Subcutaneous preadipocyte (primary cell): ENCODE results near the gene PFDN5. TPM values are rescaled to one million over a fixed set of nuclear protein-coding genes. Genes with fewer than 3 reads are reported as not detected.

Experiments used
- total RNA-seq: library from RNA; depleted of rRNA; stranded (reverse); fragments of >200 nt; gene quantifications from 2 replicates; pipeline ENCODE4 v1.2.3, GENCODE V29; 2012

Gene PFDN5
- 175 and 338 TPM in 2 replicates for total RNA-seq

DNA sequence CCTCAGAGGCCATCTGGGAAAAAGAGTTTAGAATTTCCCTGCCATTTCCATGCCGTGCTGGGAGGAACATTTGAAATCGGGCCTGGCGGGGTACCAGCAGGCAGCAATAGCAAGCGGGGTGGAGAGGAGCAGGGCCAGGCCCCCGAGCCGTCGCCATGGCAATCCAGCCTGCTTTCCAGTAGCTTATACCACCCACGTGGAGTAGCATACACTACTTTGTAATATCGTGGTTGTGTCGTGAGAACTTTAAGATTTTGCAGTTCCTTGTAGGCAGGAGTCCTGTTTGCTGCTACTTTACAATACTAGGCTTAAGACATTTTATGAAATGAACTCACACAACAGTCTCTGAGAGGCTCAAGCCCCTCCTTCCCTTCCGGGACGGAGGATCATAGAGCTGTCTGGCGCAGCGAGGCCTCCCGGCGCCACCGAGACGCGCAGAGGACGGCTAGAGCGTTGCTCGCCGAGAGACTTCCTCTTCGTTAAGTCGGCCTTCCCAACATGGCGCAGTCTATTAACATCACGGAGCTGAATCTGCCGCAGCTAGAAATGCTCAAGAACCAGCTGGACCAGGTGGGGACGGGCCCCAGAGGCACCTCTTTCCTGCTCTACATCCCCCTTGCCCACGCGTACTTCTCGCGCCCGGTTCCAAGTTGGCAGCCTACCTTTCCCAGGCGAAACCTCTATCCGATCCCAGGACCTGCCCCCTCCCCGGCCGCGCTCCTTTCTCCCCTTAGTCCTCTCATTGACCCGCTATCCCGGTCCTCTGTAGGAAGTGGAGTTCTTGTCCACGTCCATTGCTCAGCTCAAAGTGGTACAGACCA, at the start of gene PFDN5:
TSS of gene PFDN5 (plus strand) at position 473 of the 821 bp plus-strand sequence. CDS start at position 499, 26 bp downstream.

DNA sequence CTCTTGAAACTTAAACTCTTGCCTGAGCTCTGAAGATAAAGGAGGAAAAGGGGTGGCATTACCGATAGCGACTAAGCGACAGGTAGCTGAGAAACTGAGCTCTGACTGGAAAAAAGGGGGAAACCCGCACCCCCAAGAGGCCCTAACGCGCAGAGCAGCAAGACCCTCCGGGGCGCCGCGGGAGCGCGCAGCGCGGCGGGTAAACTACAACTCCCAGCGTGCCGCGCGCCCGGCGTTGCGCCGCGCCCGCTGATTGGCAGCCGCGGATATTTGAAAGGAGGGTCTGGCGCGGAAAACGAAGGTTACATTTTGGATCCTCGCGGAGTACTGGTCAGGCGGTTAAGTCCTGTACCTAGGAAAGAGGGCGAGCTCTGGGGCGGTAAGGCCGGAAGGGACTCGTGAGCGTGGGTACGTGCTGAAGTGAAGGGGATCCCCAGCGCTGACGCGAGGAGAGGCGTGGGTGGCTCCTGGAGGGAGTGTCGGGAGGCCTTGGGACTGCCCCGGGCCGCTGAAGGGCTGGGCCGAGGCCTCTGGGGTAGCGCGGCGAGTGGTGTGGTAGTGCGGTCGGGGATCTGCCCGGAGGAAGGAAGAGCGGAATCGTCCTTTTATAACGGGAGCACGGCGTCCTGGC, 27.2 kb upstream of the PFDN5 start, which contains the start of gene ESPL1:
TSS of gene ESPL1 (plus strand) at position 301 of the 631 bp plus-strand sequence. CDS start 468 bp downstream, outside the sequence.

DNA sequence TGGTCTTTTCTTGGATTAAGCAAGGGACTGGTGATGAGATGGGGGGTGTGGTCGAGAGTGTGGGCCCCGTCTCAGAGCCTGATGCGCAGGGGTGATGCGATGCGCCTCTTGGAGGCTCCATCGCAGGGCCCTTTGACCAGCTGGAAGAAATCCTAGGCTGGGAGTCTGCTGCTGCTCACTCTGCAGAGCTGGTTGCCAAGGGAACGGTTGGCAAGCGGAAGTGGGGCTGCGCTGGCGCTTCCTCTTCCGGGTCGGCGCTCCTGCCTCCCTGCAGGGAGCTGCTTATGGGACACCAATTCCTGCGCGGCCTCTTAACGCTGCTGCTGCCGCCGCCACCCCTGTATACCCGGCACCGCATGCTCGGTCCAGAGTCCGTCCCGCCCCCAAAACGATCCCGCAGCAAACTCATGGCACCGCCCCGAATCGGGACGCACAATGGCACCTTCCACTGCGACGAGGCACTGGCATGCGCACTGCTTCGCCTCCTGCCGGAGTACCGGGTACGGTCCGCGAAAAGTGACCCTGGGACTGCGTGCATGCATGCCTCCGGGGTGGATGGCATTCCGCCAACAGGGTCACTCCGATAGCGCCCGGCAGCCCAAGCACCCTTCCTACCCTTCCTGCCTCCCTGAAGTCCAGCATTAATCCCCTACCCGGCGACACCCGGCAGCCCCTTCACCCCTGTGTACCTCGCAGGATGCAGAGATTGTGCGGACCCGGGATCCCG, 4.3 kb downstream of the PFDN5 start, which contains the start of gene MYG1:
TSS of gene MYG1 (plus strand) at position 242 of the 727 bp plus-strand sequence. CDS start at position 285, 43 bp downstream.

DNA sequence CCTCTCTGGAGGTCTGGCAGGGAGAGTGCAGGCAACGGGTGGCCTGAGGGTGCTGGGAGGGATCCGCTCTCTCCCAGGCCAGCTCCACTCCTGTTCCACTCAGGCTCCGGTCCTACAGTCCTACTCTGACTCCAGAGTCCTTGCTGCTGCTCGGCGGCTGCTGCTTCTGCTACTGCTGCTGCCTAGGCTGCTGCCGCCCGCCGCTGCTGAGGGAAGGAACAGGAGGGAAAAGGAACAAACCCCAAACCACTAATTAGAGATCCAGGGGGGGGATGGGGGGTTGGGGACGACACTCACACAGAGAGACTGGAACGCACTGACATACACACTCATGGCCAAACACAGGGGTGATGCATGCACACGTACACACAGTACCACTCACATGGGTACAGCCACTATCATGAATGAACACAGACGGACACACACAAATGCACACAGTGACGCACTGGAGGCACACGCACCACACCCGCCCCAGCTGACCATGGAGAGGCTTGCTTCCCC, 40.9 kb downstream of the PFDN5 start, which contains the start of gene SP7:
TSS of gene SP7 (minus strand) at position 174 of the 501 bp plus-strand sequence. CDS start 708 bp downstream, outside the sequence.

Other genes starting within 250 kb of the PFDN5 start
- gene TNS2, start 245.5 kb upstream of the PFDN5 start, total RNA-seq = 106 and 116 TPM in 2 replicates
- gene SPRYD3, start 216.2 kb upstream of the PFDN5 start, total RNA-seq = 26.8 and 33.8 TPM in 2 replicates
- 399 and 790 TPM in 2 replicates for gene IGFBP6, start 197.9 kb upstream of the PFDN5 start, total RNA-seq
- under 0.01 TPM in 1 of 2 replicates, not detected in the other for gene SOAT2, start 192.1 kb upstream of the PFDN5 start, total RNA-seq
- gene ZNF740, start 114.8 kb upstream of the PFDN5 start, total RNA-seq = 9.9 and 17.2 TPM in 2 replicates
- 8.1 and 10.0 TPM in 2 replicates for gene CSAD, start 114.6 kb upstream of the PFDN5 start, total RNA-seq
- gene ITGB7, start 88.3 kb upstream of the PFDN5 start, total RNA-seq = 0.78 and 1.1 TPM in 2 replicates
- gene RARG, start 63.3 kb upstream of the PFDN5 start, total RNA-seq = 26.8 and 29.7 TPM in 2 replicates
- 6.2 and 14.1 TPM in 2 replicates for gene ESPL1, start 27.2 kb upstream of the PFDN5 start, total RNA-seq
- gene MYG1, start 4.2 kb downstream of the PFDN5 start, total RNA-seq = 44.8 and 56.7 TPM in 2 replicates
- 44.5 and 62.0 TPM in 2 replicates for gene AAAS, start 26.1 kb downstream of the PFDN5 start, total RNA-seq
- not detected in 2 replicates for gene SP7, start 40.8 kb downstream of the PFDN5 start, total RNA-seq
- 33.4 and 51.8 TPM in 2 replicates for gene SP1, start 84.6 kb downstream of the PFDN5 start, total RNA-seq
- not detected in 2 replicates for gene AMHR2, start 128.3 kb downstream of the PFDN5 start, total RNA-seq
- gene PRR13, start 146.2 kb downstream of the PFDN5 start, total RNA-seq = 61.2 and 61.4 TPM in 2 replicates
- 259 and 261 TPM in 2 replicates for gene PCBP2, start 156.6 kb downstream of the PFDN5 start, total RNA-seq
- 35.4 and 36.0 TPM in 2 replicates for gene MAP3K12, start 203.9 kb downstream of the PFDN5 start, total RNA-seq
- 51.1 and 53.4 TPM in 2 replicates for gene TARBP2, start 205.7 kb downstream of the PFDN5 start, total RNA-seq
- not detected in 2 replicates for gene NPFF, start 211.9 kb downstream of the PFDN5 start, total RNA-seq